Measurements from ENCODE around the gene LAMB1.

The LAMB1 gene

GRCh38 chr7:107948645-107949442, 54.1 kb downstream of the LAMB1 start:
- DNase-seq (ENCODE audit: low read depth, low spot score): peak; percentile 73
- ChIA-PET POLR2A (interaction anchor here (0.6 to 0.9 kb wide), 4 partner anchors 9 to 56 kb away, joined by 3 read pairs; no protein-coding TSS in a partner anchor), CTCF (no interaction called here)
- H3K4me3 ChIP-seq (ENCODE audit: low read depth, low read length): no peak overlapping the region
- TF ChIP-seq, protein P1, sequence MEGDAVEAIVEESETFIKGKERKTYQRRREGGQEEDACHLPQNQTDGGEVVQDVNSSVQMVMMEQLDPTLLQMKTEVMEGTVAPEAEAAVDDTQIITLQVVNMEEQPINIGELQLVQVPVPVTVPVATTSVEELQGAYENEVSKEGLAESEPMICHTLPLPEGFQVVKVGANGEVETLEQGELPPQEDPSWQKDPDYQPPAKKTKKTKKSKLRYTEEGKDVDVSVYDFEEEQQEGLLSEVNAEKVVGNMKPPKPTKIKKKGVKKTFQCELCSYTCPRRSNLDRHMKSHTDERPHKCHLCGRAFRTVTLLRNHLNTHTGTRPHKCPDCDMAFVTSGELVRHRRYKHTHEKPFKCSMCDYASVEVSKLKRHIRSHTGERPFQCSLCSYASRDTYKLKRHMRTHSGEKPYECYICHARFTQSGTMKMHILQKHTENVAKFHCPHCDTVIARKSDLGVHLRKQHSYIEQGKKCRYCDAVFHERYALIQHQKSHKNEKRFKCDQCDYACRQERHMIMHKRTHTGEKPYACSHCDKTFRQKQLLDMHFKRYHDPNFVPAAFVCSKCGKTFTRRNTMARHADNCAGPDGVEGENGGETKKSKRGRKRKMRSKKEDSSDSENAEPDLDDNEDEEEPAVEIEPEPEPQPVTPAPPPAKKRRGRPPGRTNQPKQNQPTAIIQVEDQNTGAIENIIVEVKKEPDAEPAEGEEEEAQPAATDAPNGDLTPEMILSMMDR (IDR thresholded peaks at IDR 0.05; ENCODE audit: insufficient read depth, low read length, missing control alignments): no peak

GRCh38 chr7:107946881-107947280, 56.1 kb downstream of the LAMB1 start:
- H3K4me3 ChIP-seq (ENCODE audit: low read depth, low read length): no peak overlapping the region
- TF ChIP-seq, protein P1 (IDR thresholded peaks at IDR 0.05; ENCODE audit: insufficient read depth, low read length, missing control alignments): no peak
- ChIA-PET CTCF (interaction anchor here (0.9 to 3.0 kb wide), 3 partner anchors 9 to 199 kb away, joined by 3 to 16 read pairs (median 3); no protein-coding TSS in a partner anchor), POLR2A (interaction anchor here (0.6 to 1.5 kb wide), 2 partner anchors 42 to 149 kb away, joined by 3 read pairs; no protein-coding TSS in a partner anchor)
- no peak for DNase-seq (ENCODE audit: low read depth, low spot score)

GRCh38 chr7:107946451-107946850, 56.5 kb downstream of the LAMB1 start:
- TF ChIP-seq, protein P1 (IDR thresholded peaks at IDR 0.05; ENCODE audit: insufficient read depth, low read length, missing control alignments): no peak
- H3K4me3 ChIP-seq (ENCODE audit: low read depth, low read length): no peak overlapping the region
- CTCF ChIA-PET: interaction anchor here (0.9 to 3.0 kb wide), 3 partner anchors 9 to 199 kb away, joined by 3 to 16 read pairs (median 3); no protein-coding TSS in a partner anchor
- no peak for DNase-seq (ENCODE audit: low read depth, low spot score)
- POLR2A ChIA-PET: interaction anchor here (1.5 kb wide), 1 partner anchor 41 kb away, joined by 3 read pairs; no protein-coding TSS in a partner anchor

DNA sequence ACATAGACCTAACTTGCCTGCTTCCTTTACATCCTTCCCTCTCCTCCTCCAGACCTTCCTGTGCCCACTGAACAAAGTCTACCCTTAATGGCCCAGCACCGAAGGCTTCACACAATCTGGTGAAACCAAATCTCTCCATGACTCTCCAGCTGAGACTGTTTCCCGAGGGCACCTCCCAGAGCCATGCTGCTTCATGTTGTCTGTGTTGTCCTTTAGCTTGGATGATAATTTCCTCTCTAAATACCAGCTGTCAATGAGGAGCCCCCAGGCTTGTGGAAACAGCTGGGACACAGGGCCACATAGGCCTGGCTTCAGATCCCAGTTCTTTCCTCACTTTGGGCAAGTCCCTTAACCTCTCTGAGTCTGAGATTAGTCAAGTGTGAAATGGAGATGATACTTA, 57.6 kb downstream of the LAMB1 start:
- CTCF ChIA-PET: interaction anchor here (3.0 kb wide), 1 partner anchor 200 kb away, joined by 16 read pairs; no protein-coding TSS in a partner anchor
- POLR2A ChIA-PET: no interaction called here
- H3K4me3 ChIP-seq (ENCODE audit: low read depth, low read length): no peak overlapping the region
- no peak for DNase-seq (ENCODE audit: low read depth, low spot score)
- TF ChIP-seq, protein P1 (IDR thresholded peaks at IDR 0.05; ENCODE audit: insufficient read depth, low read length, missing control alignments): no peak

- TF ChIP-seq, protein P1 (IDR thresholded peaks at IDR 0.05; ENCODE audit: insufficient read depth, low read length, missing control alignments): no peak
- POLR2A ChIA-PET: no interaction called here
- no peak for DNase-seq (ENCODE audit: low read depth, low spot score)
- CTCF ChIA-PET: interaction anchor here (3.0 kb wide), 1 partner anchor 201 kb away, joined by 16 read pairs; no protein-coding TSS in a partner anchor
- no peak overlapping the region for H3K4me3 ChIP-seq (ENCODE audit: low read depth, low read length)
These were observed 58.4 kb downstream of the LAMB1 start for GRCh38 chr7:107944411-107945169.

DNA sequence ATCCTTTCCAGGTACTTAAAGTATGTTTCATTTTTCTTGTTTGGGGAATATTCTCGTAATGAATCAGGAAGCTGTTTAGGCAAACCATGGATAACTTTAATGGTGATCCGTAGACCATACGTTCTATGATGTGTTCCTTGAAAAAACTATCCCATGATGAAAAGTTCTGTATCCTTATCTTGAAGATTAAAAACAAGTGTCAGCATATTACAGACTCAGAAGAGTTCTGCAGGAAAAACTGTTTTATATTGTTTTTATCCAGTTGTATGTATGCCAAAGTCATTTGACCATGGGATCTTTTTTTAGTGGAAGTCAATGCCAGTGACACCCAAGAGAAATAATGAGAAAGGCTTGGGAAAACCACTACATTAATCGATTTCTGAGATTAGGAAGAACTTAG, 59.9 kb downstream of the LAMB1 start:
- ChIA-PET CTCF (no interaction called here), POLR2A (no interaction called here)
- TF ChIP-seq, protein P1 (IDR thresholded peaks at IDR 0.05; ENCODE audit: insufficient read depth, low read length, missing control alignments): no peak
- H3K4me3 ChIP-seq (ENCODE audit: low read depth, low read length): no peak overlapping the region
- no peak for DNase-seq (ENCODE audit: low read depth, low spot score)
